GM21381 (cell line): ENCODE measurements around the gene THSD7A.

Source experiments
- ATAC-seq: cut with Tn5 transposase; IDR thresholded peaks from one replicate; pipeline ENCODE4 v1.9.1; 2021; ENCODE audit warnings: mild to moderate bottlenecking, moderate library complexity; ENCODE audit not compliant: unreplicated experiment

Gene THSD7A

GRCh38 chr7:11428877-11429581 lies 403.0 kb downstream of the THSD7A start:
- ATAC-seq, result no peak

DNA sequence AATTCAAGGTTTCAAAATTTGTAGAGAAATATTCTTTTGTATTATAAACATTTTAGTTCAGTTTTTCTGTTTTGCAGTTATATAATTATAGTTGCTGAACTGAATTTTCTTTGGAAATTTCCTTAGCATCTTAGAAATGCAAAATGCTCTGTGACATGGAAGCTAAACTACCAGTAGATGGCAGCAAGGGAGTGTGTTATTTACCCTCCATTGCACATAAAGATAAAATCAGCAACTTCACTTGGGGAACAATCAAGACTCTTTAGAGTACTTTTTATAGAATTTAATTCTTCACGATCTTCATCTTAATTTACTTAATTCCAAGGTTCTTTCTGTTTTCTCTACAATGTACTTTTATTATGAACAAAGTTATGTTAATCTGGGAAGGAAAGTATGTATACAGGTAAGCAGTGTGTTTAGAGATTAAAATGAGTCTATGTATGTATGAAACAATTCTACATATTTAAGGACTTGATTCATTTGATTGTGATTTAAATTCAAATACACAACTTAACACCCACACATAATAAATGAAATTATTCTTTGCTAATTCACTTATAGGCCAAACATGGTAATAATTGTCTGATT lies 404.2 kb downstream of the THSD7A start:
- no peak for ATAC-seq

DNA sequence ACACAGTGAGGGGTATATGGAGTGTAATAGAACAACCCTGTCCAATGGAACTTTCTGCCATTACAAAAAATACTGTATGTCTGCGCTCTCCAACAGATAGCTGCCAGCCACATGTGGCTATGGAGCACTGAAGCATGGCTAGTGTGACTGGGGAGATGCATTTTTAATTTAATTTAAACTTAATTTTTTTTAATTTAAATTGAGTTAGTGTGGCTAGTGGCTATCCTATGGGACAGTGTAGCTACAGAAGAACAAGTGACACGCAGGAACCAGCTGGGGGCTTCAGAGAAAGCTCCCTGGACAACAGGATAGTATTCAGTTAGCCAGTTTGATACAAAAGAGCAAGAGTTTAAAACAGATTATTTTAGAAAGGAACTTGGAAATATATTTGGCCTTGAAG lies 408.0 kb downstream of the THSD7A start:
- no peak for ATAC-seq

DNA sequence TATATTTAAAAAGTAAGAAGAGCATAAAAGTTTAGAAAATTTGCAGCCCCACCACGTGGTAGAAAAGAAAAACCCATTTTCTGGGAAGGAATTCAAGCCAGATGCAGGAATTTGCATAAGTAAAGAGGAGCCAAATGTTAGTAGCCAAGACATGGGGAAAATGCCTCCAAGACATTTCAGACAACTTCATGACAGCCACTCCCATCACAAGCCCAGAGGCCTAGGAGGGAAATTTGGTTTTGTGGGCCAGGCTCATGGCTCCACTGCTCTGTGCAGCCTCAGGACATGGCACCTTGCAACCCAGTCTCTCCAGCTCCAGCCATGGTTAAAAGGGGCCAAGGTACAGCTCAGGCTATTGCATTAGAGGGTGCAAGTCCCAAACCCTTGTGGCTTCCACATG lies 411.9 kb downstream of the THSD7A start:
- ATAC-seq, result no peak

DNA sequence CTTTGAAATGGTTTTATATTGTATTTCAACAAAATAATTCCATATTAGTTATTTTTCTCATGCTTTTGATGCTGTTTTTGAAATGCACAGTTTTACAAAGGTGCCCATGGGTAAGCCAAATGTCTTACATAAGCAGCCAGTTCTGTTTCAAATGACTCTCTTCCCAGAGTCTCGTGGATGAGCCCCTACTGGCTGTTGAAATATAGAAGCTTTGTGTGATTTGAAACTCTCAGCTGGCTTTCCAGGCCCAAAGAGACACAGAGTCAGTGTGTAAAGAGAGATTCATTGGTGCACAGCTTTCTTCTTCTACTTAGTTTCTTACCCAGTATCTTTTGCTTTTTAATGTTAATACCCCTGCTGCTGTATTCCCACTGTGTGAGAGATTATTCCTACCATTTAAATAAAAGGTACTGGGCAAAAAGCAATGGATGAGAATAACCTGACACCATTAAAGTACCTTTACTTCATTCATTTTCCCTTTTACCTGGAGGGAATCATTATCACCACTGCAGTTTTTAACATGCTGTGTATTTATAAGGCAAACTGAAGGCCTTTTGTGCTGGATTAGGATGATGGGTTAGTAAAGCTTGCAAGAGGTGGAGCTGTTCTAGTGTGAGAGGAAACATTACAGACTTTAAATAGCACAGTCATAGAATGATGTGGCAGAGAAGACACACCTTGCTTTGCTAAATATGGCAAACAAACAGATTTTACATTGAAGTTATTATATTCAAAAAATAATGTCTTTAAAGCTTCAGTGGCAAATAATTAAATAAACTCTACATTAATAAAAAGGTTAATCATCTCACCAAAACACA lies 415.1 kb downstream of the THSD7A start:
- no peak for ATAC-seq

DNA sequence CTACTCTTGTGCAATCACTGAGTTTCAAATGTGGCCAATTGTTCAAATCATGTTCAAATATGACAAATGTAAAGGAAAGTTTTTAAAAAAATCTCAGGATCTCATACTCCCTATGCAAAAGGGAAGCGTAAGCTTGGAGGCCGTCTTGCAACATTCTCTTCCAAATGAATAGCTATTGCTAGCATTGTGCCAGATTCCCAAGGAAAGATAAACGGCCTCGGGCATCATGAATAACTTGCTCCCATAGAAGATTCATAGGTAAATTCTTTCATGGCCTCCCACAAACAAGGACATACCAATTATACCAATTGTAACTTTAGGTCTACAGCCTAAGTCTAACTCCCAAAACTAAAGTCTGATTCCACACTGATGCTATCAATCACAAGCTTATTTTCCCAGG lies 416.9 kb downstream of the THSD7A start:
- no peak for ATAC-seq

- ATAC-seq, result no peak
These were observed 418.1 kb downstream of the THSD7A start for GRCh38 chr7:11413901-11414300.

DNA sequence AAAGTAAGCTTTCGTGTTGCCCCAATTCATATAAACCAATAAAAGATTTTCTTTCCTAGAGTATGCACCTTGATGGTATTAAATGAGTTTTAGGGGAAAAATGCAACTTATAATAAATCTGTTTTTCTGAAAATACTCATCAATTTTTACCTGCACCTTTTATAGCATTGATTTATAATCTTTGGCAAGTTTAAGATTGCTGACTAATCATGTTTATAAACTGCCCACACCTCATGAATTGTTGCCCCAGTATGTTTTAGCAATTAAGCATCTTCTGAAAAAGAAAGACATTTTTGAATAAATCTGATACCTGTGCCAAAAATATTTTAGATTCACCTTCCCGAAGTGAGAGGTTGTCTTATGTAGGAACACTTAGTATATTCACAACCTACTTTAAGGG lies 420.0 kb downstream of the THSD7A start:
- no peak for ATAC-seq

GRCh38 chr7:11410656-11411644 lies 421.0 kb downstream of the THSD7A start:
- no peak for ATAC-seq

DNA sequence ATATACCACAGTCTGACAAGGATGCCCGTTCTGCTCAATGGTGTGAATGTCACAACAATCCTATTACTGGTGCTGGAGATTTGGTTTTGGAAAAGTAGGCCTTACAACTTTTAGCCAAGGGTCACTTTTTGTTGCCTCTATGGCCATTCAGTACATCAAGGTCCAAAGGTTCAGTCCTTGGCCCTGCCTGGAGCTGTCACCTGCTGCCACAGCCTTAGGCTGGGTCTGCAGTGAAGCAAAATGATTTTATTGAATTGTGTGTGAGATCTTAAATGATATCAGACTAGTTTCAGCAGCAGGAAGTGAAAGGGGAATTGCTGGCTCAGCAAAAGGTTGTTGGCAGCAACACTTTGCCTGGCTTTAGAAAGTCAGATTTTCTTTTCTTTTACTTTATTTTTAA lies 427.6 kb downstream of the THSD7A start:
- no peak for ATAC-seq

- ATAC-seq, result no peak
These were observed 428.2 kb downstream of the THSD7A start for GRCh38 chr7:11403781-11404180.

DNA sequence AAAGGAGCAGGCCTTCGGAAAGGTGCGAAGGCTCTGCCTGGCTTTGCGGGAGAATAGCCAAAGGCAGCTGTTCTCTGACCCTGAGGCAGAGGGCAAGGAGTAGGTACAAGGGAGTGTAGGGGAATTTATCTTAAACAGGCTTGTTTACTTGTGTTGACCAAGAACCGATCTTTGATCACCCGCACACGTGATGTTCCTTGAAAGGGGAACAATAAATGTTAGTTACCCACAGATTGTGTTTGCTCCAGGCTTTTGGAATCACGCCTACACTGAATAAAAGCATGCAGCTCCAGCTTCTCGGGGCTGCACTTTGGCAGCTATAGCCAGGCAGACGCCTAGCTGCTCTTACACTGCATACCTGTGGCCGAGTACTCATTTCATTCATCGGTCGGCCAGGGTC lies 437.6 kb downstream of the THSD7A start:
- no peak for ATAC-seq

- no peak for ATAC-seq
These were observed 452.4 kb downstream of the THSD7A start for GRCh38 chr7:11379641-11380040.

DNA sequence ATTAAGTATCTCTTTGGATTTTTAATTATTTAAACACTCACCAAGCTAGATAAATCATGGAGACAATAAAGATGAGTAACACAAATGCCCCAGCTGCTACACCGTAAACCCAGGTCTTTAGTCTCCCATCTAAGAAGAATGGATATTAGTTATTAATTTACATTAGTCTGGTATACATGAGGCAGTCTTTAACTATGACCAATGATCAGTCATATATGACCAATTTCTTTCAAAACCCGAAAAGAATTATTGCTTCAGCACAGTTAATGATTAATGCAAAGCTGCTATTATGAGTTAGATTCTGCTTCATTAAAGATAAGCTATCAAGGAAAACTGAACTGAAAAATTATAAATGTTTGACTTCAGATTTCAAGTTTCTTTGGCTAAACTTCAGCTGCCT lies 455.5 kb downstream of the THSD7A start:
- ATAC-seq, result no peak

GRCh38 chr7:11374629-11375028 lies 457.4 kb downstream of the THSD7A start:
- ATAC-seq, result no peak

- ATAC-seq, result no peak
These were observed 458.4 kb downstream of the THSD7A start for GRCh38 chr7:11373546-11374142.

- ATAC-seq, result no peak
These were observed 462.3 kb downstream of the THSD7A start for GRCh38 chr7:11369696-11370095.

DNA sequence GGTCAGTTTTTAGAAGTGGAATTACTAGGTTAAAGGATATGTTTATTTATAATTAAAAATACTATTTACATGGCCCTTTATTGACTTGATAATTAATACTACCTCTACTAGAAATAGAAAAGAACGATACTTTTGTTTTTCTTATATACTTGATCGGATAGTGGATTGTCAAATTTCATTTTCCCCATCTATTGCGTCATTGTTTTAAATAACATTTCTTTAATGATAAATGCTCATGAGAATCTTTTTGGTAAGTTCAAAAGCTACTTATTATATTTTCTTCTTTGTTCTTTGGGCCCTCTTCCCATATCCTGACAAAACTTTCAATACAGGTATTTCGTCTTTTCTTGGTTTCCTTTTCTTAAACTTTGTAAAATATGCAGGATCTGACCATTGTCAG lies 465.9 kb downstream of the THSD7A start:
- ATAC-seq, result no peak

GRCh38 chr7:11358637-11359036 lies 473.4 kb downstream of the THSD7A start:
- no peak for ATAC-seq

GRCh38 chr7:11355399-11356005 lies 476.5 kb downstream of the THSD7A start:
- ATAC-seq, result no peak
